Stimulated activated CD4-positive, alpha-beta T cell treated with anti-CD3 and anti-CD28 coated beads, Interleukin-1b, Interleukin-23, amount 100 ng/mL, for 1 hour (primary cell): ENCODE results near the gene PARVA.

Experiments
- DNase-seq, 2 donors: peaks; one replicate each; pipeline ENCODE4 v3.0.0-alpha.2; 2020; ENCODE audit warnings: low read depth in 2 of 2

PARVA gene

GRCh38 chr11:12526789-12527188 is 149.4 kb downstream of the PARVA start:
- DNase-seq: no peak

- no peak for DNase-seq
Observed at GRCh38 chr11:12528487-12528886, 151.1 kb downstream of the PARVA start.

GRCh38 chr11:12529041-12529440 is 151.7 kb downstream of the PARVA start:
- DNase-seq: no peak

GRCh38 chr11:12529793-12530192 is 152.4 kb downstream of the PARVA start:
- DNase-seq: no peak

GRCh38 chr11:12531020-12531419 is 153.6 kb downstream of the PARVA start:
- no peak for DNase-seq

GRCh38 chr11:12531681-12532080 is 154.3 kb downstream of the PARVA start:
- no peak for DNase-seq

GRCh38 chr11:12532580-12532979 is 155.2 kb downstream of the PARVA start:
- DNase-seq: no peak

- no peak for DNase-seq
Observed at GRCh38 chr11:12534549-12534948, 157.2 kb downstream of the PARVA start.

GRCh38 chr11:12535321-12535720 is 157.9 kb downstream of the PARVA start:
- no peak for DNase-seq

- DNase-seq: no peak
Observed at GRCh38 chr11:12536566-12536965, 159.2 kb downstream of the PARVA start.

GRCh38 chr11:12537778-12538401 is 160.5 kb downstream of the PARVA start:
- DNase-seq: no peak

GRCh38 chr11:12538889-12539421 is 161.6 kb downstream of the PARVA start:
- no peak for DNase-seq

GRCh38 chr11:12539572-12539971 is 162.2 kb downstream of the PARVA start:
- no peak for DNase-seq

GRCh38 chr11:12540075-12540680 is 162.8 kb downstream of the PARVA start:
- no peak for DNase-seq

- DNase-seq: no peak
Observed at GRCh38 chr11:12540913-12541582, 163.7 kb downstream of the PARVA start.

- DNase-seq: no peak
Observed at GRCh38 chr11:12541583-12542151, 164.3 kb downstream of the PARVA start.

GRCh38 chr11:12542186-12542935 is 165.0 kb downstream of the PARVA start:
- DNase-seq: no peak

- DNase-seq: no peak
Observed at GRCh38 chr11:12543596-12544415, 166.4 kb downstream of the PARVA start.

- DNase-seq: no peak
Observed at GRCh38 chr11:12544986-12545775, 167.8 kb downstream of the PARVA start.

GRCh38 chr11:12546122-12546521 is 168.8 kb downstream of the PARVA start:
- DNase-seq: no peak
